ENCODE measurements around the gene TDRD12. TPM values are rescaled to one million over a fixed set of nuclear protein-coding genes. Genes with fewer than 3 reads are reported as not detected.
"Not testable (repeated sequence)": the region's sequence is repeated elsewhere in the genome, so short reads cannot be mapped to it uniquely, and the experiment has no call there.

TDRD12 gene
- total RNA-seq, 1 donor from 2014 or later = not detected

DNA sequence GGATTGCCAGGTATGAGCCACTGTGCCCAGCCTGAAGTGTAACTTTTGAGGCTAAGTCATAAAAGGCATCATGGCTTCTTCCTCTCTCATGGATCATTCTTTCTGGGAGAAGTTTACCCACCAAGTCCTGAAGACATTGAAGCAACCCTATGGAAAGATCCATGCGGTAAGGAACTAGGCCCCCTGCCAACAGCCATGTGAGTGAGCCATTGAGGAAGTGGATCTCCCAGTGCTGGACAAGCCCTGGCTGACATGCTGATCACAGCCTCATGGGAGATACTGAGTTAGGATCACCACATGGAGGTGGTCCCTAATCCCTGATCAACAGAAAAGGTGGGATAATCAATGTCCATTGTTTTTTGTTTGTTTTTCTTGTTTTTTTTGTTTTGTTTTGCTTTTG, 31.3 kb upstream of the TDRD12 start:
- Mint-ChIP-seq H3K27me3 (ENCODE audit: unreplicated experiment) (peaks cover 11% of the 10 kb centered on the region), H3K4me3 (ENCODE audit: unreplicated experiment) (no peak overlapping the region), H3K36me3 (ENCODE audit: low read depth, unreplicated experiment) (peaks cover 13% of the 10 kb centered on the region), H3K9me3 (ENCODE audit: unreplicated experiment) (no peaks in the 10 kb centered on the region), H3K27ac (ENCODE audit: unreplicated experiment) (no peak overlapping the region), H3K4me1 (ENCODE audit: unreplicated experiment) (peaks cover 13% of the 10 kb centered on the region)
- TF ChIP-seq, protein P1, sequence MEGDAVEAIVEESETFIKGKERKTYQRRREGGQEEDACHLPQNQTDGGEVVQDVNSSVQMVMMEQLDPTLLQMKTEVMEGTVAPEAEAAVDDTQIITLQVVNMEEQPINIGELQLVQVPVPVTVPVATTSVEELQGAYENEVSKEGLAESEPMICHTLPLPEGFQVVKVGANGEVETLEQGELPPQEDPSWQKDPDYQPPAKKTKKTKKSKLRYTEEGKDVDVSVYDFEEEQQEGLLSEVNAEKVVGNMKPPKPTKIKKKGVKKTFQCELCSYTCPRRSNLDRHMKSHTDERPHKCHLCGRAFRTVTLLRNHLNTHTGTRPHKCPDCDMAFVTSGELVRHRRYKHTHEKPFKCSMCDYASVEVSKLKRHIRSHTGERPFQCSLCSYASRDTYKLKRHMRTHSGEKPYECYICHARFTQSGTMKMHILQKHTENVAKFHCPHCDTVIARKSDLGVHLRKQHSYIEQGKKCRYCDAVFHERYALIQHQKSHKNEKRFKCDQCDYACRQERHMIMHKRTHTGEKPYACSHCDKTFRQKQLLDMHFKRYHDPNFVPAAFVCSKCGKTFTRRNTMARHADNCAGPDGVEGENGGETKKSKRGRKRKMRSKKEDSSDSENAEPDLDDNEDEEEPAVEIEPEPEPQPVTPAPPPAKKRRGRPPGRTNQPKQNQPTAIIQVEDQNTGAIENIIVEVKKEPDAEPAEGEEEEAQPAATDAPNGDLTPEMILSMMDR (IDR thresholded peaks at IDR 0.05; ENCODE audit: unreplicated experiment) = no peak
- no peak for DNase-seq (ENCODE audit: low spot score)

DNA sequence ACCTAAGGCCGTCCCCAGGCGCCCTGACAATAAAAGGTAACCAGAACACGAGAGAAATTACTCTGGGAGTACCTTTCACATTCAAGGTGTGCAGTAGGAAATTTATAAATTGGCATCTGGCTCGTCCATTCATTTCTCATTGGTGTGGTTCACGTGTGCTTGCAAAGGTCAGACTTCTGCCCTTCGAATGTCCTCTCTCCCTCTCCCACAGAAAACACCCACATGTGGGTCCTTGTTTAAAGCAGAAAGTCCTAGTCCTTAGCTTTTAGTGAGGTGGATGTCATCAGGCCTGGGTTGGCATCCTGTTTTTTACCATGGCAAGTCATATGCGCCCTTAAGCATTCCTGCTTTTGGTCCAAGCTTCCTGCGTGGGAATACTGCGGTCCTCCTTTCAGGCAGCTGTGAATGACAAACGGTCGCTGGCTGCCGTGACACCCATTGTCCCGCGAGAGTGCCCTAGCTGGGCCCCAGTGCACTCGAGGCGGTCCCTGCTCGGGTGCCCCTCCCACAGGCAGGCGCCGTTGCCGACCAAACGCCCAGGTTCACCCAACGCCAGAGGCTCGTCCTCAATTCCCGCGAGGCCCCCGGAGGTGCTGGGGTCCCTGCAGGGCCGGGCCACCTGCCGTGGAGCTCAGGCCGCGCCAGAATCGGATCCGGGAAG, 28.1 kb upstream of the TDRD12 start, which contains the start of gene NUDT19:
NUDT19 (plus strand) TSS at position 531 of the 661 bp plus-strand sequence. CDS start 140 bp downstream, outside the sequence.
- no peak for DNase-seq (ENCODE audit: low spot score)
- H3K4me1 Mint-ChIP-seq (ENCODE audit: unreplicated experiment) = peaks cover 33% of the 10 kb centered on the region

DNA sequence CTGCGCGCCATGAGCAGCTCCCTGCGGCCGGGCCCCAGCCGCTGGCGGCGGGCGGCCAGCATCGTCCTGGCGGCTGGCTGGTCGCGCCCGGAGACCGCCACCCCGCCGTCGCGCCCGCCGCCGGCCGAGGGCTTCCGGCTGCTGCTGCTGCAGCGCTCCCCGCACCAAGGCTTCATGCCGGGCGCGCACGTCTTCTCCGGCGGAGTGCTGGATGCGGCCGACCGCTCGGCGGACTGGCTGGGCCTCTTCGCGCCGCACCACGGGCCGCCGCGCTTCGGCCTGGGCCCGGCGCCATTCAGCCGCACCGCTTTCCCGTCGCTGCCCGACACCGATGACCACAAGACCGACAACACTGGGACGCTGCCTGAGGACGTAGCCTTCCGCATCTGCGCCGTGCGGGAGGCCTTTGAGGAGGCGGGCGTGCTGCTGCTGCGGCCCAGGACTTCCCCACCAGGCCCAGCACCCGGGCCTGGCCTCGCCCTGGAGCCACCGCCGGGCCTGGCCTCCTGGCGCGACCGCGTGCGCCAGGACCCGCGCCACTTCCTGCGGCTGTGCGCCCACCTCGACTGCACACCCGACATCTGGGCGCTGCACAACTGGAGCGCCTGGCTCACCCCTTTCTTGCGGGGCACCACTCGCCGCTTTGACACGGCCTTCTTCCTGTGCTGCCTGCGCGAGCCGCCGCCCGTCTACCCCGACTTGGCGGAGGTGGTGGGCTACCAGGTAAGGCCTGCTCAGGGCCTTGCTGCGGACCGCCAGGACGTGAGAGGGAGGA, 27.4 kb upstream of the TDRD12 start:
- DNase-seq (ENCODE audit: low spot score) = peak; percentile 56
- H3K27me3 Mint-ChIP-seq (ENCODE audit: unreplicated experiment) = peaks cover 11% of the 10 kb centered on the region
- H3K4me3 Mint-ChIP-seq (ENCODE audit: unreplicated experiment) = no peak overlapping the region
- no peak overlapping the region for H3K27ac Mint-ChIP-seq (ENCODE audit: unreplicated experiment)
- H3K4me1 Mint-ChIP-seq (ENCODE audit: unreplicated experiment) = peaks cover 34% of the 10 kb centered on the region
- peaks cover 13% of the 10 kb centered on the region for H3K36me3 Mint-ChIP-seq (ENCODE audit: low read depth, unreplicated experiment)
- no peaks in the 10 kb centered on the region for H3K9me3 Mint-ChIP-seq (ENCODE audit: unreplicated experiment)
- TF ChIP-seq, protein P1 (IDR thresholded peaks at IDR 0.05; ENCODE audit: unreplicated experiment) = no peak

More for the DNA sequence above, 28.1 kb upstream of the TDRD12 start, which contains the start of gene NUDT19:
- TF ChIP-seq, protein P1 (IDR thresholded peaks at IDR 0.05; ENCODE audit: unreplicated experiment) = no peak
- H3K36me3 Mint-ChIP-seq (ENCODE audit: low read depth, unreplicated experiment) = peaks cover 13% of the 10 kb centered on the region
- peaks cover 11% of the 10 kb centered on the region for H3K27me3 Mint-ChIP-seq (ENCODE audit: unreplicated experiment)
- no peak within 1 kb of the TSS for H3K27ac Mint-ChIP-seq (ENCODE audit: unreplicated experiment)
- H3K9me3 Mint-ChIP-seq (ENCODE audit: unreplicated experiment) = no peaks in the 10 kb centered on the region
- H3K4me3 Mint-ChIP-seq (ENCODE audit: unreplicated experiment) = peak within 1 kb of the TSS; percentile 85

DNA sequence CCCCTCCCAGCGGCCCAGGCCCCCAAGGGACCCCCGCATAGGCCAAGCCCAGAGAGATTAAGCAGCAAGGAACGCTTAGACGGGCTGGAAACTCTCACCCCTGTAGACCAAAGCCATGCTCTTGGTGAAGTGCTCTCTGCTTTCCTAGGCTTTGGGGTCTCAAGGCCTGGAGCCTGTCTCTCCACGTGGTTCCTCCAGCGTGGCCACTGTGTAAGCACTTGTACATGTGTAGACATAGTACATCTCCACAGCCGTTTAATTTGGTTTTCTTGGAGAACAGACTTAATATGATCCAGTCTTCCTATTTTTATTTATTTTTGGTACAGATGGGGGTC, 26.9 kb upstream of the TDRD12 start:
- Mint-ChIP-seq H3K4me1 (ENCODE audit: unreplicated experiment) (peaks cover 34% of the 10 kb centered on the region), H3K4me3 (ENCODE audit: unreplicated experiment) (peak overlapping the region; percentile 85), H3K9me3 (ENCODE audit: unreplicated experiment) (no peaks in the 10 kb centered on the region), H3K27me3 (ENCODE audit: unreplicated experiment) (peaks cover 11% of the 10 kb centered on the region), H3K36me3 (ENCODE audit: low read depth, unreplicated experiment) (peaks cover 13% of the 10 kb centered on the region), H3K27ac (ENCODE audit: unreplicated experiment) (peak overlapping the region; percentile 48)
- no peak for DNase-seq (ENCODE audit: low spot score)
- TF ChIP-seq, protein P1 (IDR thresholded peaks at IDR 0.05; ENCODE audit: unreplicated experiment) = no peak

DNA sequence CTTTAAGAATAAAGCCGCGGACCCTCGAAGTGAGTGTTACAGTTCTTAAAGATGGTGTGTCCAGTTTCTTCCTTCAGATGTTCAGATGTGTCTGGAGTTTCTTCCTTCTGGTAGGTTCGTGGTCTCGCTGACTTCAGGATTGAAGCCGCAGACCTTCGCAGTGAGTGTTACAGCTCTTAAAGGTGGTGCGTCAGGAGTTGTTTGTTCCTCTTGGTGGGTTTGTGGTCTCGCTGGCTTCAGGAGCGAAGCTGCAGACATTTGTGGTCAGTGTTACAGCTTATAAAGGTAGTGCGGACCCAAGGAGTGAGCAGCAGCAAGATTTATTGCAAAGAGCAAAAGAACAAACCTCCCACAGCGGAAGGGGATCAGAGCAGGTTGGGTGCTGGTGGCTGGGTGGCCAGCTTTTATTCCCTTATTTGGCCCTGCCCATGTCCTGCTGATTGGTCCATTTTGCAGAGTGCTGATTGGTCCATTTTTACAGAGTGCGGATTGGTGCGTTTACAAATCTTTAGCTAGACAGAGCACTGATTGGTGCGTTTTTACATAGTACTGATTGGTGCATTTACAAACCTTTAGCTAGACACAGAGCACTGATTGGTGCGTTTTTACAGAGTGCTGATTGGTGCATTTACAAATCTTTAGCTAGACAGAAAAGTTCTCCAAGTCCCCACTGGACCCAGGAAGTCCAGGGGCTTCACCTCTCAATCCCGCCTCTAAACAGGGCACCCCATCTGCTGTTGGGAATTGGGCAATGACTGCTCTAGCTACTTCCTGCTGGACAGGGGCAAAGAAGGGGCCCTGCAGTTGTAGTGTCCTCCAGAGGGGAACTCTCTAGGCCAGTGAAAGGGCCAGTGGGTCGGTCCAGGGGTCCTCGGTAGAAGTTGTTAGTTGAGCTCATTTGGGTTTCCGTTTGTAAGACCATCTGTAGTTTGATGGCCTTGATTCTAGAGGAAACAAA, 26.1 kb upstream of the TDRD12 start:
- peaks cover 34% of the 10 kb centered on the region for H3K4me1 Mint-ChIP-seq (ENCODE audit: unreplicated experiment)
- H3K4me3 Mint-ChIP-seq (ENCODE audit: unreplicated experiment) = peak overlapping the region; percentile 85
- not testable (repeated sequence) for H3K27ac Mint-ChIP-seq (ENCODE audit: unreplicated experiment); H3K9me3 Mint-ChIP-seq (ENCODE audit: unreplicated experiment); DNase-seq (ENCODE audit: low spot score)
- peaks cover 11% of the 10 kb centered on the region for H3K27me3 Mint-ChIP-seq (ENCODE audit: unreplicated experiment)
- H3K36me3 Mint-ChIP-seq (ENCODE audit: low read depth, unreplicated experiment) = peaks cover 19% of the 10 kb centered on the region

DNA sequence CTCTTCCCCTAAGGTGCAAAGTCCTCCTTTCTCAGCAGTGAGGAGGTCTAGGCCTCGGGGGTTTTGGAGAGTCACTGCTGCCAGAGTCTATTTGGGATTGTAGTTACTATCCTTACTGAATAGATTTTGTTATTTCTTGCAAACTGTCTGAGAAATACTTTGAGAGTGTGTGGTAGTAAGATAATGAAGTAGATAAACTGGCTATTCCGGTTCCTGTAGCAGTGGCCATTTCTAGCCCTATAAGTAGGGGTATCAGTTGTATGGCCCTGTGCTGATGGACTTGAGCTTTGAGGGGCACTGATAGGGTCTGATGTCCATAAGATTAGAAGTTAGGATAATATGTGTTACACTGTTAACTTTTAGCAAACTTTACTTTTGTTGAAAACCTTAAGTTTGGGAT, 25.3 kb upstream of the TDRD12 start:
- not testable (repeated sequence) for H3K4me3 Mint-ChIP-seq (ENCODE audit: unreplicated experiment); H3K9me3 Mint-ChIP-seq (ENCODE audit: unreplicated experiment); H3K27ac Mint-ChIP-seq (ENCODE audit: unreplicated experiment); DNase-seq (ENCODE audit: low spot score)
- H3K27me3 Mint-ChIP-seq (ENCODE audit: unreplicated experiment) = peaks cover 11% of the 10 kb centered on the region
- H3K36me3 Mint-ChIP-seq (ENCODE audit: low read depth, unreplicated experiment) = peaks cover 26% of the 10 kb centered on the region
- H3K4me1 Mint-ChIP-seq (ENCODE audit: unreplicated experiment) = peaks cover 34% of the 10 kb centered on the region

DNA sequence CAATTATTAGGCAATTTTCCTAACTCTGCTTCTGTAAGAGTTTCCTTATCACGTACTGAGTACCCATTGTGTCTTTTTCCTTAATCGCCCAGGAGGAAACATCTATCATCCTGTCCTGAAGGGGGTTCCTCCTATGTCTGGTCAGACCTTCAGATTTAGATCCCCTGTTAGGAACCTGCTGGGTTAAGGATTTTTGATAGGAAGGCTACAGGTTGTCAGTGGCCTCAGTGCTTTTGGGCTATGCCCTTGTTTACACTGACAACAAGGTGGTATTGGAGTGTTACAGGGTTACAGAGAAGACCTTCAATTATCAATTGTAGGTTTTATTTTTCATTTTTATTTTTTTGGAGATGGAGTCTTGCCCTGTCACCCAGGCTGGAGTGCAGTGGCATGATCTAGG, 24.7 kb upstream of the TDRD12 start:
- H3K9me3 Mint-ChIP-seq (ENCODE audit: unreplicated experiment); H3K4me3 Mint-ChIP-seq (ENCODE audit: unreplicated experiment); DNase-seq (ENCODE audit: low spot score); H3K27ac Mint-ChIP-seq (ENCODE audit: unreplicated experiment): not testable (repeated sequence)
- Mint-ChIP-seq H3K27me3 (ENCODE audit: unreplicated experiment) (peaks cover 11% of the 10 kb centered on the region), H3K36me3 (ENCODE audit: low read depth, unreplicated experiment) (peaks cover 26% of the 10 kb centered on the region), H3K4me1 (ENCODE audit: unreplicated experiment) (peaks cover 34% of the 10 kb centered on the region)

All from endothelial cell (in vitro differentiated cells).